Activated B cell treated with CpG ODN at 0.5 μM for 24 hours (primary cell): ENCODE results near the gene EYS. TPM values are rescaled to one million over a fixed set of nuclear protein-coding genes. Genes with fewer than 3 reads are reported as not detected.

ENCODE experiments used
- ATAC-seq: fragments of 200-7000 bp; cut with Tn5 transposase; one replicate; pipeline ENCODE4 v1.10.0; 2021; ENCODE audit warnings: low read depth, mild to moderate bottlenecking, moderate library complexity
- CTCF ChIA-PET: fragments of 350-600 bp; sonication (Branson Sonifier 250); formaldehyde crosslinking; loops from one replicate; lab custom pipeline; 2021; ENCODE audit warnings: antibody characterized with exemption; lab: Charles Lee
- POLR2A ChIA-PET: fragments of 350-600 bp; sonication (Branson Sonifier 250); formaldehyde crosslinking; loops from one replicate; lab custom pipeline; 2021; ENCODE audit warnings: antibody characterized with exemption; lab: Charles Lee
- DNase-seq: peaks from one replicate; pipeline ENCODE4 v3.0.0; 2022
- H3K27ac Mint-ChIP-seq: one replicate; pipeline ENCODE4 v1.8.0; 2020; ENCODE audit warnings: mixed read lengths
- H3K27me3 Mint-ChIP-seq: one replicate; pipeline ENCODE4 v1.8.0; 2021; ENCODE audit warnings: mixed read lengths
- H3K36me3 Mint-ChIP-seq: one replicate; pipeline ENCODE4 v1.8.0; 2021; ENCODE audit warnings: low read depth, mixed read lengths
- H3K4me1 Mint-ChIP-seq: one replicate; pipeline ENCODE4 v1.8.0; 2021; ENCODE audit warnings: mixed read lengths
- H3K4me3 Mint-ChIP-seq: one replicate; pipeline ENCODE4 v1.8.0; 2020; ENCODE audit warnings: mild to moderate bottlenecking, mixed read lengths
- H3K9me3 Mint-ChIP-seq: one replicate; pipeline ENCODE4 v1.8.0; 2020; ENCODE audit warnings: mixed read lengths
- intact Hi-C: fragments of 100-400 bp; cut with micrococcal nuclease; formaldehyde crosslinking; loops from one replicate; pipeline ENCODE4 v1.15.1; 2024
- total RNA-seq: library from RNA; stranded (reverse); gene quantifications from 2 replicates; pipeline ENCODE4 v1.2.3, GENCODE V29; 2022
- TF ChIP-seq, protein P1 (sequence below): fragments of 200-600 bp; IDR thresholded peaks from one replicate; pipeline ENCODE4 v1.8.0; 2022; ENCODE audit warnings: antibody characterized with exemption, mild to moderate bottlenecking

The EYS gene
- total RNA-seq, 1 donor from 2014 or later, result not detected

DNA sequence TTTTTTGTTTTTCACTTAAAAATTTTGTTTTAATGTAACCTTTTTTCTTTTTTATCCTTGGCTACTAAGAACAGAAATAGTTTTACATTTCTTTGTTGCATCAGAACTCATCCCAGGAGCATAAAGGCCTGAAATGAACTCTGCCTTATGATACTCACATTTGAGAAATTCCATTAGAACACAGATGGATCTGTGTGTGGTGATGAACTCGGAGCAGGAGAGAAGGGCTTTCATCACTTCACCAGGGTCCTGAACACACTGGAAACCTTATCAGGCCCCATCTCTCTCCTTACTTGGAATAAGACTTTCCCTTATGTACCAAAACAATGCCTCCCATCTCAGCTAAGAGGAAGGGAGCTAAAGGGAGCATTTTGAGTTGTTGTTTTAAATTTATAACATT lies 1932.1 kb downstream of the EYS start:
- Mint-ChIP-seq H3K36me3 (no peaks in the 10 kb centered on the region), H3K27ac (no peak overlapping the region), H3K4me1 (no peaks in the 10 kb centered on the region), H3K4me3 (no peak overlapping the region), H3K9me3 (no peaks in the 10 kb centered on the region), H3K27me3 (peaks cover 4% of the 10 kb centered on the region)
- TF ChIP-seq, protein P1, sequence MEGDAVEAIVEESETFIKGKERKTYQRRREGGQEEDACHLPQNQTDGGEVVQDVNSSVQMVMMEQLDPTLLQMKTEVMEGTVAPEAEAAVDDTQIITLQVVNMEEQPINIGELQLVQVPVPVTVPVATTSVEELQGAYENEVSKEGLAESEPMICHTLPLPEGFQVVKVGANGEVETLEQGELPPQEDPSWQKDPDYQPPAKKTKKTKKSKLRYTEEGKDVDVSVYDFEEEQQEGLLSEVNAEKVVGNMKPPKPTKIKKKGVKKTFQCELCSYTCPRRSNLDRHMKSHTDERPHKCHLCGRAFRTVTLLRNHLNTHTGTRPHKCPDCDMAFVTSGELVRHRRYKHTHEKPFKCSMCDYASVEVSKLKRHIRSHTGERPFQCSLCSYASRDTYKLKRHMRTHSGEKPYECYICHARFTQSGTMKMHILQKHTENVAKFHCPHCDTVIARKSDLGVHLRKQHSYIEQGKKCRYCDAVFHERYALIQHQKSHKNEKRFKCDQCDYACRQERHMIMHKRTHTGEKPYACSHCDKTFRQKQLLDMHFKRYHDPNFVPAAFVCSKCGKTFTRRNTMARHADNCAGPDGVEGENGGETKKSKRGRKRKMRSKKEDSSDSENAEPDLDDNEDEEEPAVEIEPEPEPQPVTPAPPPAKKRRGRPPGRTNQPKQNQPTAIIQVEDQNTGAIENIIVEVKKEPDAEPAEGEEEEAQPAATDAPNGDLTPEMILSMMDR, result no peak
- intact Hi-C loops, result no loop called here
- POLR2A ChIA-PET, result no interaction called here
- no peak for ATAC-seq
- CTCF ChIA-PET, result no interaction called here
- DNase-seq, result no peak

DNA sequence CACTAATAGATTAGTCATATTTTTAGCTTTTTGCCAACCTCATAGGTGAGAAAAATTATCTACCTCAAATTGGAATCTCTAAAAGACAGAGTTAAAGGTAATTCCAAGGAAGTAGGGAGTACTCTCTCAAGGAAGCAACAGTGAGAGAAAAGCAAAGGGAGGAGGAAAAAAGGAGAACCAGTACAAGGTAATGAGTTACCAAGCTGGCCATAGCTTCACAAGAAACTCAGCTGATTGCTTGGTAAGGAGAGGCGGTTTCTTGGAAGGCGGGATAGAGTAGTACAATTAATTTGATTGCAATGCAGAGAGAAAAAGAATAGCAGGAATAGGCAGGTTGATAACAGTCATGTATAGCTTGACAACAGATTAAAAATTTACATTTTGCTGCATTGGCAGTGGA lies 1933.8 kb downstream of the EYS start:
- Mint-ChIP-seq H3K9me3 (no peaks in the 10 kb centered on the region), H3K4me3 (no peak overlapping the region), H3K4me1 (no peaks in the 10 kb centered on the region), H3K27ac (no peak overlapping the region), H3K36me3 (no peaks in the 10 kb centered on the region), H3K27me3 (peaks cover 7% of the 10 kb centered on the region)
- DNase-seq (no peak), ATAC-seq (no peak)
- intact Hi-C loops, result no loop called here
- TF ChIP-seq, protein P1, result no peak
- ChIA-PET CTCF (interaction anchor here (1.2 kb wide), 1 partner anchor 9 kb away, joined by 4 read pairs; no protein-coding TSS in a partner anchor), POLR2A (no interaction called here)

DNA sequence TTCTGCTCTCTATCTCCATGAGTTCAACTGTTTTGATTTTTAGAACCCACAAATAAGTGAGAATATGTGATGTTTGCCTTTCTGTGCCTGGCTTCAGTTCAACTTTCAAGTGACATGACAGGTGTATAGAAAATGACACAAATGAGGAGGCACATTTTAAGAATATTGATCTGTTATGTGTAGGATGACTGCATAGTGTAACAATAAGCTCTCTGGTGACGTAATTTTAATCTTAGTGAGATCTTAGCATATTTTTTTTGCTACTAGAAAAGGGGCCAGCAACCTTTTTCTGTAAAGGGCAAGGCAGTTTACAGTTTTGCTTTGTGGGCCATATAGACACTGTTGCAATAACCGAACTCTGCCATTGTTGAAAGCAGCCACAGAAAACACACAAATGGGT lies 1941.2 kb downstream of the EYS start:
- H3K27me3 Mint-ChIP-seq, result peaks cover 12% of the 10 kb centered on the region
- no peak overlapping the region for H3K27ac Mint-ChIP-seq
- TF ChIP-seq, protein P1, result no peak
- ChIA-PET CTCF (interaction anchor here (0.7 to 2.5 kb wide), 2 partner anchors 167 to 413 kb away, joined by 3 to 23 read pairs; no protein-coding TSS in a partner anchor), POLR2A (no interaction called here)
- intact Hi-C loops, result loop anchor here (10.0 kb wide), 1 partner anchor 1961 kb away; no protein-coding TSS in a partner anchor
- peaks cover 2% of the 10 kb centered on the region for H3K9me3 Mint-ChIP-seq
- no peaks in the 10 kb centered on the region for H3K4me1 Mint-ChIP-seq
- no peak overlapping the region for H3K4me3 Mint-ChIP-seq
- no peak for ATAC-seq
- no peaks in the 10 kb centered on the region for H3K36me3 Mint-ChIP-seq
- DNase-seq, result no peak

DNA sequence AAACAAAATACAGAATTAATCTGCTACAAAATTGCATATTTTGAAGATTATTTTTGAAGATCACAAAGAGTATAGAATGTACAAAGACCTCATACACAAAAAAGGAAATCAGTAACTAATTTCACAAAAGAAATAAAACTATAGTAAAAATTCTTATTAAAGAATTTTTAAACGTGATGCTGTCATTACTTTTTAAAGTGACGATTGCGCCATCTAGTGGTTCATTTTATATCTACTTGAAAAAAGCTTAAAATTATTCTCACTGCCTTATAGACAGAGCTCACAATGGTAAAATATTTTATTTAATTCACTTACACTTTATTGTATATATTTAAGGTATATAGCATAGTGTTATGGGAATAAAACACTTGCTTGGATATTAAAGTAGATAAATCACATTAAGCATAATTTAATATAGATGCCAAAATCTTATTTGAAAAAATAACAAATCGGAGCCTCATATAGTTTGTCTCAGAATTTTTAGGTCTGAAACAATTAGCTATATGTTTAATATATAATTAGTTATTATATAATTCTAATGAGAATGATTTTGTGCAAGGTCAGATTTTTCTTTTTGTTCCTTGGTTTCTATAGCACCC lies 1942.6 kb downstream of the EYS start:
- no peaks in the 10 kb centered on the region for H3K36me3 Mint-ChIP-seq
- H3K9me3 Mint-ChIP-seq, result peaks cover 2% of the 10 kb centered on the region
- no peak for ATAC-seq
- intact Hi-C loops, result loop anchor here (1.0 to 10.0 kb wide), 4 partner anchors 166 to 1960 kb away; no protein-coding TSS in a partner anchor
- CTCF ChIA-PET, result interaction anchor here (0.6 to 5.8 kb wide), 15 partner anchors 9 to 1955 kb away, joined by 3 to 169 read pairs (median 4); partner anchors contain the start of genes KHDRBS2 and PHF3
- peaks cover 12% of the 10 kb centered on the region for H3K27me3 Mint-ChIP-seq
- TF ChIP-seq, protein P1, result no peak
- no peaks in the 10 kb centered on the region for H3K4me1 Mint-ChIP-seq
- no peak overlapping the region for H3K27ac Mint-ChIP-seq
- POLR2A ChIA-PET, result interaction anchor here (1.0 kb wide), 1 partner anchor 166 kb away, joined by 5 read pairs; no protein-coding TSS in a partner anchor
- no peak overlapping the region for H3K4me3 Mint-ChIP-seq
- DNase-seq, result no peak

DNA sequence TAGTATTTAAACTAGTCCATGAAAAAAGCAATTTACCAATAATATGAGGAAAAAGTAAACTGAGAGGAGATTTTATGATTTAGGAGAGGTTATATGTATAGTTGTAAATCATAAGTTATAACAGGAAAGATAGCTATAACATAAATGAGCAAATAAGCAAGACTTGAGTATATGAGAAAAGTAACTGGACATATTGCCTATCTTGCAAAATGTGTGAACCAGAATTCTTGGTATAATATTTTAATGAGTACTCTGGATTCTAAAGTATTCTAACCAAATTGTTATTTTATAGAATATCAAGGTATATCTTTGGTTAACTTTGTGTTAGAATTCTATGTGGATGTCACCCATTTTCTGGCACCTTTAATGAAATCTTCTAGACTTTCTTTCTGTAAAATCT lies 1946.8 kb downstream of the EYS start:
- peaks cover 9% of the 10 kb centered on the region for H3K9me3 Mint-ChIP-seq

More for the DNA sequence above, 1946.8 kb downstream of the EYS start:
- Mint-ChIP-seq H3K4me3 (no peak overlapping the region), H3K27ac (no peak overlapping the region), H3K27me3 (no peaks in the 10 kb centered on the region), H3K4me1 (no peaks in the 10 kb centered on the region), H3K36me3 (peaks cover 3% of the 10 kb centered on the region)
- ChIA-PET POLR2A (no interaction called here), CTCF (interaction anchor here (0.7 to 5.8 kb wide), 2 partner anchors 161 to 663 kb away, joined by 3 to 169 read pairs; no protein-coding TSS in a partner anchor)
- TF ChIP-seq, protein P1, result no peak
- intact Hi-C loops, result loop anchor here (10.0 kb wide), 1 partner anchor 1955 kb away; no protein-coding TSS in a partner anchor
- DNase-seq (no peak), ATAC-seq (no peak)
